ENCODE measurements around the gene CCDC93.

Gene CCDC93

GRCh38 chr2:117942551-117942950 is 71.3 kb downstream of the CCDC93 start:
- Histone ChIP-seq H3K4me3 (ENCODE audit: low read depth, low read length) (no peak overlapping the region), H2AFZ (no peak overlapping the region), H3K27ac (no peak overlapping the region), H3K9ac (no peak overlapping the region), H3K27me3 (ENCODE audit: control insufficient read depth, insufficient read depth, low read length) (no peaks in the 10 kb centered on the region), H3K36me3 (ENCODE audit: control insufficient read depth, insufficient read depth, low read length) (no peaks in the 10 kb centered on the region), H3K4me1 (no peaks in the 10 kb centered on the region), H3K79me2 (no peaks in the 10 kb centered on the region), H3K4me2 (ENCODE audit: low read length) (no peak overlapping the region), H3K9me3 (ENCODE audit: control insufficient read depth, low read length) (no peaks in the 10 kb centered on the region)
- TF ChIP-seq CTCF (IDR thresholded peaks at IDR 0.05): no peak

GRCh38 chr2:117941693-117942092 is 72.2 kb downstream of the CCDC93 start:
- no peaks in the 10 kb centered on the region for H3K79me2 ChIP-seq
- no peak overlapping the region for H2AFZ ChIP-seq
- no peak overlapping the region for H3K9ac ChIP-seq
- no peak overlapping the region for H3K27ac ChIP-seq
- no peaks in the 10 kb centered on the region for H3K27me3 ChIP-seq (ENCODE audit: control insufficient read depth, insufficient read depth, low read length)
- H3K4me3 ChIP-seq (ENCODE audit: low read depth, low read length): no peak overlapping the region
- H3K9me3 ChIP-seq (ENCODE audit: control insufficient read depth, low read length): no peaks in the 10 kb centered on the region
- H3K36me3 ChIP-seq (ENCODE audit: control insufficient read depth, insufficient read depth, low read length): no peaks in the 10 kb centered on the region
- no peak for TF ChIP-seq CTCF (IDR thresholded peaks at IDR 0.05)
- no peaks in the 10 kb centered on the region for H3K4me1 ChIP-seq
- no peak overlapping the region for H3K4me2 ChIP-seq (ENCODE audit: low read length)

DNA sequence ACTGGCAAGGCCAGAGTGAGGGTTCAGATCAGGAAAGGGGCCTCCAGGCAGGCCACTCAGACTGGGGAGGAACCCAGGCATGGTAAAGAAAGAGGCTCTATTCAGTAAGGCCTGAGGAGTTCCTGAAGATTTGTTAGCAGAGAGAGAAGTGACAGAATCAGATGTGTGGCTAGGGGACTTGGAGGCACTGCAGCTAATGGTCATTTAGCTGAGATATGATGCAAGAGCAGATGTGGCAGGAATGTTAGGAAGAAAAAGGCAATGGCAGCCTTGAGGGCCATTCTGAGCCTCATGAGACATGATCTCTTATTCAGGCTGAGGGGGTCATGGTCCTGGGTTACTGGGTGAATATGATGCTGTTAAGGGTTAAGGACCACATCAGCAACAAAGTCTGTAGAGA is 73.4 kb downstream of the CCDC93 start:
- Histone ChIP-seq H3K9ac (no peak overlapping the region), H3K4me1 (no peaks in the 10 kb centered on the region), H3K36me3 (ENCODE audit: control insufficient read depth, insufficient read depth, low read length) (no peaks in the 10 kb centered on the region), H3K4me2 (ENCODE audit: low read length) (no peak overlapping the region), H3K27me3 (ENCODE audit: control insufficient read depth, insufficient read depth, low read length) (no peaks in the 10 kb centered on the region), H3K4me3 (ENCODE audit: low read depth, low read length) (no peak overlapping the region), H3K9me3 (ENCODE audit: control insufficient read depth, low read length) (no peaks in the 10 kb centered on the region), H3K27ac (no peak overlapping the region), H2AFZ (no peak overlapping the region), H3K79me2 (no peaks in the 10 kb centered on the region)
- TF ChIP-seq CTCF (IDR thresholded peaks at IDR 0.05): no peak

DNA sequence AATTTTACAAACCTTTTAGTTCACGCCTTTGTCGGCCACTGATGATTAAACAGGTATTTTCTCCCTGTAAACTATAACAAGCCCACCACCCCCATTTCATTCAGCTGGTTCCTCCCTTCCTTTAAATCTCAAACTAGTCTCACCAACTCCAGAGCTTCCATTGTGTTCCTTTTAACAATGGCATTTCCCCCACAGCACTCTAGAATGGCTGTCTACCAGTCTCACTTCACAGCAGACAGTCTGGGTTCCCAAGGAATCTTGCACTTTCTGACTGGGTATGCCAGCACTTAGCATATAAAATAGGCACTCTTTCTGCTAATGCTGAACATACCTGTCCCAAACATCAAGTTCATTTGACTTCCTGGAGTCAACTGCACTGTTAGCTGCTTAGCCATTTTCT is 75.3 kb downstream of the CCDC93 start:
- no peak overlapping the region for H3K4me2 ChIP-seq (ENCODE audit: low read length)
- H3K9me3 ChIP-seq (ENCODE audit: control insufficient read depth, low read length): no peaks in the 10 kb centered on the region
- H3K36me3 ChIP-seq (ENCODE audit: control insufficient read depth, insufficient read depth, low read length): no peaks in the 10 kb centered on the region
- H3K4me1 ChIP-seq: no peaks in the 10 kb centered on the region
- no peak overlapping the region for H3K9ac ChIP-seq
- no peak overlapping the region for H3K27ac ChIP-seq
- H3K4me3 ChIP-seq (ENCODE audit: low read depth, low read length): no peak overlapping the region
- no peaks in the 10 kb centered on the region for H3K79me2 ChIP-seq
- no peaks in the 10 kb centered on the region for H3K27me3 ChIP-seq (ENCODE audit: control insufficient read depth, insufficient read depth, low read length)
- H2AFZ ChIP-seq: no peak overlapping the region
- no peak for TF ChIP-seq CTCF (IDR thresholded peaks at IDR 0.05)

GRCh38 chr2:117936871-117937428 is 76.9 kb downstream of the CCDC93 start:
- Histone ChIP-seq H3K4me1 (no peaks in the 10 kb centered on the region), H3K27me3 (ENCODE audit: control insufficient read depth, insufficient read depth, low read length) (no peaks in the 10 kb centered on the region), H3K79me2 (no peaks in the 10 kb centered on the region), H3K36me3 (ENCODE audit: control insufficient read depth, insufficient read depth, low read length) (no peaks in the 10 kb centered on the region), H3K9me3 (ENCODE audit: control insufficient read depth, low read length) (no peaks in the 10 kb centered on the region), H3K9ac (no peak overlapping the region), H3K27ac (no peak overlapping the region), H3K4me2 (ENCODE audit: low read length) (no peak overlapping the region), H3K4me3 (ENCODE audit: low read depth, low read length) (no peak overlapping the region), H2AFZ (no peak overlapping the region)
- TF ChIP-seq CTCF (IDR thresholded peaks at IDR 0.05): no peak
